GM12864 (cell line): ENCODE results near the gene DRP2.

Experiments
- DNase-seq: peaks from one replicate; pipeline ENCODE4 v3.0.0-alpha.2; 2011; ENCODE audit warnings: low read depth
- H3K4me3 ChIP-seq: 2 replicates; pipeline ENCODE4 v1.5.1; 2011; ENCODE audit warnings: mild to moderate bottlenecking, low read depth, low read length, control low read depth
- TF ChIP-seq, protein P1 (sequence below): IDR thresholded peaks from 2 replicates; pipeline ENCODE4 v1.5.1; 2011; ENCODE audit warnings: low read depth, mild to moderate bottlenecking, moderate library complexity, low read length, control low read depth, inconsistent platforms; ENCODE audit errors: missing control alignments

Gene DRP2

DNA sequence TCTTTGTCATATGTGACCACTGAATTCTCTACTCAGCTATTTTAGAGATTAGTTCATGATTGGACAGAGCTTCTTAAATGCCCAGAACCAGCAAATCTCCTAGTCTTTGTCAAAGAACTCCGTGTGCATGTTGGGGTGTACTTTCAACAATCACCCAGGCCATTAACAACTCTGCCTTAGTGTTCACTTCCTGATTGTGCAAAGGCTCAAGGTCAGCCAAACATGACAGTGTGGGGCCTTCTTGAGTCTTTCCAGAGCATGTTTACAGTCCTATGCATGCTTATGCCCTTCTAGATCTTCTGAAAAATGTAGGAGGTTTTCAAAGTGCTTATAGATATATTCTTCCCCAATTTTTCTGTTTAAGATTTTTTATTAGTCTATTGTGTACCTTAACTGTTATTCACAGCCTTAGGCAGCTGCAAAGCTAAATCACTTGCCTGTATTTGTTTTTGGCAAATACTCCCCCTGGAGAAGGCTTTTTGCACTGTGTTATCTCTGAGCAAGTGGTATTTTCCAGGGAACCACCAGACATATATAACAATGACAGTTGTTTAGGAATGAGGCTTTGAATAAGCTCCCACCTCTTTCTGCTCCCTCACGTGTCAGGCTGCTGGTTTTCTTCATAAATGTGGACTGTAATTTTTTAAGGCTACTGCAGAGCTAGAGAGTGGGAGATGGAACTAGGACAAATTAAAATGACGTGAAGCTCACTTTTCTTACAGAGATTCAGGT is 24.0 kb upstream of the DRP2 start:
- DNase-seq = no peak
- no peak overlapping the region for H3K4me3 ChIP-seq
- TF ChIP-seq, protein P1, sequence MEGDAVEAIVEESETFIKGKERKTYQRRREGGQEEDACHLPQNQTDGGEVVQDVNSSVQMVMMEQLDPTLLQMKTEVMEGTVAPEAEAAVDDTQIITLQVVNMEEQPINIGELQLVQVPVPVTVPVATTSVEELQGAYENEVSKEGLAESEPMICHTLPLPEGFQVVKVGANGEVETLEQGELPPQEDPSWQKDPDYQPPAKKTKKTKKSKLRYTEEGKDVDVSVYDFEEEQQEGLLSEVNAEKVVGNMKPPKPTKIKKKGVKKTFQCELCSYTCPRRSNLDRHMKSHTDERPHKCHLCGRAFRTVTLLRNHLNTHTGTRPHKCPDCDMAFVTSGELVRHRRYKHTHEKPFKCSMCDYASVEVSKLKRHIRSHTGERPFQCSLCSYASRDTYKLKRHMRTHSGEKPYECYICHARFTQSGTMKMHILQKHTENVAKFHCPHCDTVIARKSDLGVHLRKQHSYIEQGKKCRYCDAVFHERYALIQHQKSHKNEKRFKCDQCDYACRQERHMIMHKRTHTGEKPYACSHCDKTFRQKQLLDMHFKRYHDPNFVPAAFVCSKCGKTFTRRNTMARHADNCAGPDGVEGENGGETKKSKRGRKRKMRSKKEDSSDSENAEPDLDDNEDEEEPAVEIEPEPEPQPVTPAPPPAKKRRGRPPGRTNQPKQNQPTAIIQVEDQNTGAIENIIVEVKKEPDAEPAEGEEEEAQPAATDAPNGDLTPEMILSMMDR = no peak

DNA sequence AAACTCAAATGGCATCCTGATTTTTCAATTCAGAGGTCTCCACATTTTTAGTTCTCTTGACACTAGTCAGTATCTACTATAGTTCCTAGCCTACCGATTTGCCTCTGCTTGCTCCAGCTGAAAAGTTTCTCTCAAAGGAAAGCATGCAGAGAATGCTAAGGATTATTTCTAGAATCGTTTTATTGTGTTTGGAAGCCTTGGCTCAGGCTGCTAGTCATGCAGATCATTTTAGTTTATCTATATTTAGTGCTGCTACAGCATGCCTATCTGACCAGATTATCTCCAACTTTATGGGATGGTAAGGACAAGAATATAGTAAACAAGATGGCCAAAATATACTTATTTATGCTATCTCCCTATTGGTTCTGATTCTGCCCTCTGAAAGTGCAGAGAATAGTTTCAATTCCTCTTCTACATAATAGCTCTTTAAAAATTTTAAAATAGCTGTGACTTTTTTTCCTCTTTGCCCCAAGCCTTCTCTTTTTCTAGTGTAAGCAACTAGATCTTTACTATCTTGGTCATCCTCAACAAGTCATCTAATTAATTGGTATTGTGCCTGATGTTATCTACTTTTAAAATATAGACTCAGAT is 15.7 kb upstream of the DRP2 start:
- no peak for DNase-seq
- TF ChIP-seq, protein P1 = no peak
- H3K4me3 ChIP-seq = no peak overlapping the region

DNA sequence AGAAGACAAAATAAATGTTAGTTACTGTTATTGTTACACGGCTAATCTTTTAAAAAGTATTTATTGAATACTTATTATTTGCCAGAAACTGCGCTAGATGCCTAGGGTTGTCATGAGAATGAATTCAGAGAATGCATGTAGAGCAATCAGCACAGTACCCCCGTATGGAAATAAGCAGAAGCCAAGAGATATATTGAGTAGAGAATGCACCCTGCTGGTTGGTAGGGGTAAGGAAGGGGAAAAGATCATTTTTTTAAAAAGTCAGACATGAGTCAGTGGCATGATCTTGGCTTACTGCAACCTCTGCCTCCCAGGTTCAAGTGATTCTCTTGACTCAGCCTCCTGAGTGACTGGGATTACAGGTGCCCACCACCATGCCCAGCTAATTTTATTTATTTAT is 13.1 kb upstream of the DRP2 start:
- H3K4me3 ChIP-seq = no peak overlapping the region
- no peak for DNase-seq
- TF ChIP-seq, protein P1 = peak; percentile 42

DNA sequence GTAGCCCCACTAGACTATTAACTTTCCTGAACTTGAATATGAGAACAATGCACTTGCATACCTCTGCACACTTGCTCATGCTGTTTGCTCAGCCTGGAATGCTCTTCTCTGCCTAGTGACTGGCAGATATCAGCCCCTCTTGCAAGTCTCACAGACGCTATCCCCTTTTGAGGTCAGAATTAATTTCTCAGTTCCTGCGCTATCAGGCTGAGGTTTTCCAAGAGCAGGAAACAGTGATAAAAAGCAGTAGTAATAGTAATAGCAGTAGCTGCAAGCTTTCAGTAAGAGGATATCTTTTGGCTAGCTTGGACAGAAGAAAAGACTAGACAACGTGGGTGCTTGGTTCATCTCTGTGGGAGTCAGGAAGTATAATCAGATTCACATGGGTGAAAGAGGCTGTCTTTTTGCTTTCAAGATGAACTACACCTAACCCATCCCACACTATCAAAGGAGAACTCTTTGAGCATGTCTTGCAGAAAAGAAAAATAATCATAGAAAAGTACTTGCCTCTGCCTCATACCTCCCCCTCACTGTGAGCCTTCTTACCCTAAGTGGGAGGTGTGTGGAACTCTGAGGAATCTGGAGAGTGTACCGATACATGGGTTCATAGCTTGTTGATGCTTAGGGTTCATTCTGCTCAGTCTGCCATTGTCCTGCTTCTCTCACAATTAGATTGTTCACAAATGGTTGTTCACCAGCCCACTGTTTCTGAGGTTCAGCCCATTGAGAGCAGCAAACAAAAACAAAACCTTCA is 11.3 kb upstream of the DRP2 start:
- H3K4me3 ChIP-seq = no peak overlapping the region
- DNase-seq = peak; percentile 21
- TF ChIP-seq, protein P1 = no peak

DNA sequence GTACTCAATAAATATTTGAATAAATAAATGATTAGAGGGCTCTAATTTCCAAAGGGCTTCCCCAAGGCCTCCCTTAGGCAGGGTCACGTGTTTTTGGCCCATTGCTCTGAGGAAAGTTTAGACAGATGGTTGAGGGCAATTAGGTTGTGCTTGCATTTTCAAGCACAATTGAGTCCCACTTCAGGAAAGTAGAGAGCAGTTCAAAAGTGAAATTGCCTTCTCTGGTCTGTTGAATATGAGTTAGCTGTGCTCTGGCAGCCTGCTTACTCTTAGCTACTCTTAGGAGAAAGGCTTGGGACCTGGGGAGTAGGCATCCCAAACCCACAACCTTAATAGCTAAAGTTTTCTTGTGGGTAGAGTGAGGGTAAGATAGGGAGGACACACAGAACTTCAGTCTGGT is 9.0 kb upstream of the DRP2 start:
- DNase-seq = no peak
- H3K4me3 ChIP-seq = no peak overlapping the region
- TF ChIP-seq, protein P1 = no peak

DNA sequence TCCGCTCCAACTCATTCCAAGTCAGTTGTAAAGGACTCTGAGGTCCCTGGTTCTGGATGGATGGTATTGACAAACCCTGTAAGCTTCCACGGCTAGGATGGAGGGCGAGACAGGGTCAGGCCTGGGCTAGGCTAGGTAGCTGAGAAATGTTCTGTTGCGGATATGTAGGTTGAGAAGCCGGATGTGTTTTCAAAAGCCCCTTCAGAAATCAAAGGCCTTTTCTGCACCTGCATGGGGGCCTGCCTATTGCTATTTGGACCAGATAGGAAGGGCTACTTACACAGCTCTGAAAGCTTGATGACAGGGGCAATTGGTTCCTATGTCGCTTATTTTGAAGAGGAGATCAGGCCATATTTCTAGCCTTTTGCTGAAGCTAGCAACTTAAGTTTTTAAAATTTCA is 1.9 kb upstream of the DRP2 start:
- TF ChIP-seq, protein P1 = no peak
- DNase-seq = no peak
- no peak overlapping the region for H3K4me3 ChIP-seq
